Fibroblast of skin of left quadriceps (primary cell): ENCODE results near the gene KHSRP.

Experiments
- DNase-seq, 2 experiments: peaks; one replicate each; pipeline ENCODE4 v3.0.0-alpha.2; 2013; ENCODE audit warnings: low read depth in 2 of 2

KHSRP gene, protein sequence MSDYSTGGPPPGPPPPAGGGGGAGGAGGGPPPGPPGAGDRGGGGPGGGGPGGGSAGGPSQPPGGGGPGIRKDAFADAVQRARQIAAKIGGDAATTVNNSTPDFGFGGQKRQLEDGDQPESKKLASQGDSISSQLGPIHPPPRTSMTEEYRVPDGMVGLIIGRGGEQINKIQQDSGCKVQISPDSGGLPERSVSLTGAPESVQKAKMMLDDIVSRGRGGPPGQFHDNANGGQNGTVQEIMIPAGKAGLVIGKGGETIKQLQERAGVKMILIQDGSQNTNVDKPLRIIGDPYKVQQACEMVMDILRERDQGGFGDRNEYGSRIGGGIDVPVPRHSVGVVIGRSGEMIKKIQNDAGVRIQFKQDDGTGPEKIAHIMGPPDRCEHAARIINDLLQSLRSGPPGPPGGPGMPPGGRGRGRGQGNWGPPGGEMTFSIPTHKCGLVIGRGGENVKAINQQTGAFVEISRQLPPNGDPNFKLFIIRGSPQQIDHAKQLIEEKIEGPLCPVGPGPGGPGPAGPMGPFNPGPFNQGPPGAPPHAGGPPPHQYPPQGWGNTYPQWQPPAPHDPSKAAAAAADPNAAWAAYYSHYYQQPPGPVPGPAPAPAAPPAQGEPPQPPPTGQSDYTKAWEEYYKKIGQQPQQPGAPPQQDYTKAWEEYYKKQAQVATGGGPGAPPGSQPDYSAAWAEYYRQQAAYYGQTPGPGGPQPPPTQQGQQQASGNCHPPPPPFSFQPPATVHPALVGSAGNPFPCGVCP

DNA sequence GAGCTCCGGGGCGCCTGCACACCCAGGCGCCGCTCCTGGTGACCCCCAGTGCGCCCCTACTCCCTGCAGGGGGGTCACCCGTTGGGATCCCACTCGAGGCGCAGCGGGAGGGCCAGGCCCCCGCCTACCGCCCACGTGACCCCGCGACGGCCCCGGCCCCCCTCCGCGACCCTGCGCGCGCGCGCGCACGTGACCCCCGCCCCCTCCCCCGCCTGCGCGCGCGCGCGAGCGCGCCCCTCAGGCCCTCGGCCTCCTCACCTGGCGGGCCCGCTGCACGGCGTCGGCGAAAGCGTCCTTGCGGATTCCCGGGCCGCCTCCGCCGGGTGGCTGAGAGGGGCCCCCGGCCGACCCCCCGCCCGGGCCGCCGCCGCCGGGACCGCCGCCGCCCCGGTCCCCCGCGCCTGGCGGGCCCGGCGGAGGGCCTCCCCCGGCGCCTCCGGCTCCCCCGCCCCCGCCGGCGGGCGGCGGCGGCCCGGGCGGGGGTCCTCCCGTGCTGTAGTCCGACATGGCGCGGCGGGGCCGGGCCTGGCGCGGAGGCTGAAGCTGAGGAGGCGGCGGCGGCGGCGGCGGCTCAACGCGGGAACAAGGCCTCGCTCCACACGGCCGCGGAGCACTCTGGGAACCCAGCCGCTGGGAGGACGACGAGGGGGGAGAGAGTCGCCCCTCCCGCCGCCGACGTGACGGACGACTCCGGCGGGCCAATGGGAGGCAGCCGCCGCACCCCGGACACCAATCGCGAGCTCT is at the start of gene KHSRP:
Gene KHSRP (minus strand): TSS at position 617 of the 744 bp plus-strand sequence. CDS start 110 bp downstream, at position 507.
- DNase-seq = no peak

GRCh38 chr19:6473647-6474046 is 49.0 kb upstream of the KHSRP start:
- DNase-seq = no peak

- no peak for DNase-seq
These were observed 48.1 kb upstream of the KHSRP start for GRCh38 chr19:6472713-6473112.

- DNase-seq = no peak
These were observed 46.5 kb upstream of the KHSRP start for GRCh38 chr19:6471076-6471475.

DNA sequence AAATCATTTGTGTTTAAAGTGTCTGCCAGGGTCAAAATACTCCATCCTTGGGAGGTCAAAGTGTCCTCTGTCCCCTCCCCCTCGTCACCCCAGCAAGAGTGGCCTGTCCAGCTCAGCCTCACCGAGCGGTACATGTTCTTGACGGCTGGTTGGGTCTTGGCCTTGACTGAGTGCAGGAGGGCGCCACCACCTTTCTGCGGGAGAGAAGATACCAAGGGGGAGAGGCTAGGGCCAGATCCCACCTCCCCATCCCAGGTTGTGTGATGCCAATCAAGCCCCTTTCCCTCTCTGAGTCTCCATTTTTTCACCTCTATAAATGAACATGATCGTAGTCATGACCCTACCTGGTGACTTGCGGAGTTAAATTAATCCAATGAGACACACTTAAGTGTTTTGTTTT is 45.6 kb upstream of the KHSRP start:
- DNase-seq = no peak

DNA sequence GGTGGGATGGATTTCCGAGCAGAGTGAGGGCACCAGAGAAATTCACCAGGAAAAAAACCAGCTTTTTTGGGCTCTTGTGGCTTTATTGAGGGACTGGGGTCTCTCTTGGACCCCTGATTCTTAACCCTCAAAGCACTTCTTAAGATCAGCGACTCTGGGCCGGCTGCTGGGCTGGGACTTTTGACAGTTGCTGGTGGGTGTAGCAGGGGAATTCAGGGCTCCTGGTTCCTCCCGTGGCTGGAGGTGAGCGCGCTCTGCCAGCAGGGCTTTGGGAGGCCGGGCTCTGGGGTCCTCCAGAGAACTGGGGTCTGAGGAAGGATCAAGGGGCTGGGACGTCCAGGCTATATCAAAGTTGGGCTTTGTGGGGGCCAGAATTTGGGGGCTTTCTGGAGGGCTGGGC is 42.8 kb upstream of the KHSRP start:
- DNase-seq = no peak

GRCh38 chr19:6466526-6467248 is 42.1 kb upstream of the KHSRP start:
- no peak for DNase-seq

DNA sequence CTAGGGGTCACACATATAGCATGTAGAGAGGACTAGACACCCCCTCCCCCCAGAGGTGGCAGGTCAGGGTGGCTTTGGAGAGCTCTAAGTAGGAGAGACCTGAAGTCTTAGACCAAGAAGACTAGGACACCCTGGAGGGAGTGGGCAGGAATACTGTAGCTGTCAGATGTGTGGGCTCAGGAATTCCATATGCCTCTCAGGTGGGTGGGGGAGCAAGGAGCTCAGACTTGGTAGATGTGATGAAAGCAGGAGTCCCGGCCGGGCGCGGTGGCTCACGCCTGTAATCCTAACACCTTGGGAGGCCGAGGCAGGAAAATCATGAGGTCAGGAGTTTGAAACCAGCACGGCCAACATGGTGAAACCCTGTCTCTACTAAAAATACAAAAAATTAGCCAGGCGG is 41.1 kb upstream of the KHSRP start:
- no peak for DNase-seq

DNA sequence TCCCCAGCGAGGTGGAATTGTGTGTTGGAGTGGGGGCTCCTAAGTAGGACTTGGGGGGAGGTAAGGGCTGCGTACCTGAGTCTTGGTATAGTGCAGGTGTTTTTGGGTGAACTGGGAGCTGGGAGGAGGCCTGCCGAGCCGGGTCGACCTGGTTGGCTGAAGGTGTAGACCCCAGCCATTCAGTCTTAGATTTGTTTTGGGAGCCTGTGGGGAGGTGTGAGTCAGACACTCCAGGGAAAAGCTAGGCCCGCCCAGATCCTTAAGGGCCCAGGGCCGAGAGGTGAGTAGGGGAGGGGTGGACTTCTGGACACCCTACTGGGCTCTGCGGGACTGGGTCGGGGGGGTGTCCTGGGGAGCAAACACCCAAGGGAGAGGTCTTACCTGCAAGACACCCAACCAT is 40.4 kb upstream of the KHSRP start:
- DNase-seq = no peak

DNA sequence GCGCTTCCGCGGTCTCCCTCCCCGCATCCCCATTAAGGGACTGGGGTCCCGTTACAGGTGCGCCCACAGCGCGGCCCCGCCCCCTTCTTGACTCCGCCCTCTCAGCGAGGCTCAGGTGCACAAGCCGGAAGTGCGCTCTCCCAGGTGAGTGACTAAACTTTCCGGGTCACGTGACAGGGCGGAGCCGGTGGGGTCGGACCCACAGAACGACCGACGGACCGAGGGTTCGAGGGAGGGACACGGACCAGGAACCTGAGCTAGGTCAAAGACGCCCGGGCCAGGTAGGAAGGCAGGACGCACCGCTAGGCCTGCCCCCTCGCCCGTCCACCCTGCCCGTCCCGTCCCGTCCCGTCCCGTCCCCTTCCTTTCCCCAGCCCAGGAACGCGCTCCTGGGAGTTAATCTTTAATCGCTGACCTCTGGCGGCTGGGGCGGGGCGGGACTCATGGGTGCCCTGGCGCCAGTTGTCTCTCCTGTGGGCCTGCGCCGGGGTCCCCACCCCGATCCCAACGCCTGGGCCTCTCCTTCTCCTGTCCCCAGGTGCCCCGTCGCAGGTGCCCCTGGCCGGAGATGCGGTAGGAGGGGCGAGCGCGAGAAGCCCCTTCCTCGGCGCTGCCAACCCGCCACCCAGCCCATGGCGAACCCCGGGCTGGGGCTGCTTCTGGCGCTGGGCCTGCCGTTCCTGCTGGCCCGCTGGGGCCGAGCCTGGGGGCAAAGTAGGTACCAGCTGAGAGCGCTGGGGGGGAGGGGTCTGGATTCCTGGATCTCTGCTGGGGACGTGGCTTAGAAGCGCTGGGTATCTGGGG is 39.7 kb upstream of the KHSRP start, which contains the start of gene CRB3:
Gene CRB3 (plus strand): TSS at position 202 of the 804 bp plus-strand sequence. CDS start 431 bp downstream, at position 633.
- DNase-seq = no peak

DNA sequence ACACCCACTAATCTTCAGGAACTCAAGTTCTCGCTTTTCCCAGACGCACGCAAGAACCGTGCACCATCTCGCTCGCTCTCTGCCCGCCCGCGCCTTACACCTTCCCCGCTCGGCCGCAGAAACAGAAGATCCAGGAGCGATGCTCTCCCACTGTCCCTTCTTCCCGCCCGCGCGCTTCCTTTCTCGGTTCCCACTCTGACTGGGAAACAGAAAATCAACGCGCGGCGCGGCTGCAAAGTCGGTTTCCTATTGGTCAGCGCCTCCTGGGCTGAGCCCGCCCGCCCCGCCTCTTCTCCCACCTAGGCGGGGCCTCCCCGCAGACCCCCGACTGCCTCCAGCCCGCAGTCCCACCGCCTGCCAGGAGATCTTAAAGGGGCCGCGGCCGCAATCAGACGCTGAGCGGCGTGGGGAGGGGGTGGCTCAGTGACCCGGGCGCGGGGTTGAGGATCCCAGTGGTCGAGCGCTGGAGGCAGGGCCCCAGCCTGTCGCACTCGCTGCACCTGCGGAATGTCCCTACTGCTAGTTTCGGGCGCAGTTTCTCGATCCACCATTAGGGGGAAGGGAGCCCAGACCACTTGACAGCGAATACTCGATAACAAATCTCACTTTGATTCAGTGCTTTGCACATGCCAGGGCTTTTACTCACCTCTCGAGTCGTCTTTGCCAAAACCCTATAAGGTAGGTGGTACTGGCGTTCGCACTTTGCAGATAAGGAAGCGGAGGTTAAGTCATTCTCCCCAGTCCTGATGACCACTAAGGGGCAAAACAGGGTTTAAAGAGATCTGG is 35.7 kb upstream of the KHSRP start:
- peak; percentile 98 for DNase-seq

- DNase-seq = peak; percentile 50 to 60
These were observed 34.9 kb upstream of the KHSRP start, which contains the start of gene SLC25A23 for GRCh38 chr19:6459262-6460098. SLC25A23 (minus strand) TSS chr19:6459792; CDS start chr19:6459628, 164 bp downstream.

DNA sequence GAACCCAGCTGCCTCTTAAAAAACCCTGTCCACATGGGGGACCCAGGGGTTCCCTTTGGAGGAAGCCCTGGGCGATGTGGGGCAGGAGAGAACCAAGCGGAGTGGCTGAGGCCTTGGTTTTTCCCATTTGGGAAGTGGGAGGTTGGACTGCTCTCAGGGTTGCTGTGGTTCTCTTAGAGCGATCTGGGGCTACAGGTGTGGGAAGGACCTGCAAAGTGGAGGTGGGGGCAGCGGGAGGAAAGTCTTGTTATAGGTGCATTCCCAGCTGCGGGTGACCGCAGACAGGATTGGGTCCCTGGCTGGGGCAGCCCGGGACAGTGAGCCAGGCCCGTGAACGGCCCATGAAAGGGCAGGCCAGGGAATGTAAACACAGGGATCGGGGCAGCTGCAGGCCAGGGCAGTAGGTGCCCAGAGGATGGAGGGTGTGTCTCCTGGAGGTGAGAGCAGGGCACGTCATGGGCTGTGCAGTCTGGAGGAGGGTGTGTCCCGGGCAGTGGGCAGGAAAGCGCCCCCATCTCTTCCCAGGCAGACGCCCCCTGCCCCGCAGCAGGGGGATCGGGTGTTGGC is 34.2 kb upstream of the KHSRP start:
- DNase-seq = no peak

GRCh38 chr19:6457958-6458694 is 33.5 kb upstream of the KHSRP start:
- DNase-seq = no peak

GRCh38 chr19:6455924-6456323 is 31.3 kb upstream of the KHSRP start:
- no peak for DNase-seq

- no peak for DNase-seq
These were observed 29.4 kb upstream of the KHSRP start for GRCh38 chr19:6453951-6454565.

GRCh38 chr19:6452899-6453298 is 28.3 kb upstream of the KHSRP start:
- DNase-seq = no peak
